Measurements from ENCODE around the gene NXN.

- no peak for TF ChIP-seq CTCF (conservative IDR thresholded peaks at IDR 0.05)
- no peak for TF ChIP-seq ZFX (IDR thresholded peaks at IDR 0.05)
These were observed 9.7 kb downstream of the NXN start for GRCh38 chr17:969811-970355.

Measured in C4-2B (cell line).